DOHH2 (cell line): ENCODE measurements around the gene GPATCH8.
A peak's percentile ranks its signal among the peaks of the same experiment; 100 is the strongest.

Source experiments
- H3F3A ChIP-seq: fragments of 200-600 bp; sonication (generic), shearing (Covaris generic); 2 replicates; pipeline ENCODE4 v1.6.0; 2016; ENCODE audit warnings: antibody characterized with exemption, mild to moderate bottlenecking; ENCODE audit not compliant: control insufficient read depth, insufficient read depth
- H3K27ac ChIP-seq: fragments of 200-600 bp; sonication (generic); 2 replicates; pipeline ENCODE4 v1.5.1; 2014; ENCODE audit warnings: low read depth, mild to moderate bottlenecking, low read length, moderate library complexity
- H3K27me3 ChIP-seq: fragments of 200-600 bp; sonication (generic); 2 replicates; pipeline ENCODE4 v1.6.1; 2014; ENCODE audit warnings: mild to moderate bottlenecking, low read length, mixed read lengths; ENCODE audit not compliant: control insufficient read depth
- H3K36me3 ChIP-seq: fragments of 200-600 bp; sonication (generic); 2 replicates; pipeline ENCODE4 v1.6.1; 2014; ENCODE audit warnings: mild to moderate bottlenecking, low read length, moderate library complexity, mixed read lengths; ENCODE audit not compliant: control insufficient read depth
- H3K4me1 ChIP-seq: fragments of 200-600 bp; sonication (generic); 2 replicates; pipeline ENCODE4 v1.6.1; 2014; ENCODE audit warnings: mild to moderate bottlenecking, low read length, mixed read lengths; ENCODE audit not compliant: control insufficient read depth
- H3K4me2 ChIP-seq: fragments of 200-600 bp; sonication (generic); 2 replicates; pipeline ENCODE4 v1.6.0; 2014; ENCODE audit warnings: mild to moderate bottlenecking, low read length, moderate library complexity
- H3K4me3 ChIP-seq: fragments of 200-600 bp; sonication (generic); 2 replicates; pipeline ENCODE4 v1.5.1; 2014; ENCODE audit warnings: mild to moderate bottlenecking, low read length, mixed read lengths
- H3K79me2 ChIP-seq: fragments of 200-600 bp; sonication (generic); 2 replicates; pipeline ENCODE4 v1.6.1; 2014; ENCODE audit warnings: mild to moderate bottlenecking, low read length, mixed read lengths; ENCODE audit not compliant: control insufficient read depth
- H3K9me2 ChIP-seq: fragments of 200-600 bp; sonication (generic); replicated peaks from 2 replicates; pipeline ENCODE4 v1.6.1; 2014; ENCODE audit warnings: mild to moderate bottlenecking, low read length, mixed read lengths; ENCODE audit not compliant: control insufficient read depth
- H3K9me3 ChIP-seq: fragments of 200-600 bp; sonication (generic); 2 replicates; pipeline ENCODE4 v1.6.1; 2014; ENCODE audit warnings: antibody characterized with exemption, low read length, mixed read lengths; ENCODE audit not compliant: control insufficient read depth, insufficient read depth
- H4K20me1 ChIP-seq: fragments of 200-600 bp; sonication (generic); 2 replicates; pipeline ENCODE4 v1.6.0; 2014; ENCODE audit warnings: low read depth, mild to moderate bottlenecking, antibody characterized with exemption, low read length, moderate library complexity; ENCODE audit not compliant: control insufficient read depth, insufficient read depth
- CTCF ChIP-seq: fragments of 200-600 bp; sonication (generic); IDR thresholded peaks from one replicate; pipeline ENCODE4 v1.5.1; 2014; ENCODE audit warnings: antibody characterized with exemption, mild to moderate bottlenecking, low read depth, low read length; ENCODE audit not compliant: poor library complexity, severe bottlenecking
- EZH2phosphoT487 ChIP-seq: fragments of 200-600 bp; sonication (generic); IDR thresholded peaks from 2 replicates; pipeline ENCODE4 v1.6.1; 2017; ENCODE audit warnings: borderline replicate concordance, mild to moderate bottlenecking, antibody characterized with exemption, low read length, moderate library complexity, mixed read lengths

GPATCH8 gene

GRCh38 chr17:44378171-44378705 is 125.0 kb downstream of the GPATCH8 start:
- no peak for TF ChIP-seq CTCF
- TF ChIP-seq EZH2phosphoT487 = no peak
- Histone ChIP-seq H3K4me3 (no peak overlapping the region), H3K27me3 (peaks cover 3% of the 10 kb centered on the region; the same call in 1 of the 2 replicates), H3K9me2 (no peaks in the 10 kb centered on the region), H3K4me1 (no peaks in the 10 kb centered on the region), H3K36me3 (no peaks in the 10 kb centered on the region), H3K79me2 (no peaks in the 10 kb centered on the region), H3K27ac (no peak overlapping the region), H3K9me3 (no peaks in the 10 kb centered on the region), H4K20me1 (no peaks in the 10 kb centered on the region), H3K4me2 (no peak overlapping the region), H3F3A (no peaks in the 10 kb centered on the region)

- H3K36me3 ChIP-seq = no peaks in the 10 kb centered on the region
- H3K27me3 ChIP-seq = peaks cover 3% of the 10 kb centered on the region; the same call in 1 of the 2 replicates
- H3K27ac ChIP-seq = no peak overlapping the region
- H3K4me2 ChIP-seq = no peak overlapping the region
- H3K9me2 ChIP-seq = no peaks in the 10 kb centered on the region
- no peaks in the 10 kb centered on the region for H3K4me1 ChIP-seq
- H3K9me3 ChIP-seq = no peaks in the 10 kb centered on the region
- H3K4me3 ChIP-seq = no peak overlapping the region
- H3F3A ChIP-seq = no peaks in the 10 kb centered on the region
- no peaks in the 10 kb centered on the region for H3K79me2 ChIP-seq
- no peak for TF ChIP-seq EZH2phosphoT487
- TF ChIP-seq CTCF = no peak
- no peaks in the 10 kb centered on the region for H4K20me1 ChIP-seq
These were observed 126.4 kb downstream of the GPATCH8 start for GRCh38 chr17:44376779-44377178.

- Histone ChIP-seq H3K79me2 (no peaks in the 10 kb centered on the region), H3K36me3 (no peaks in the 10 kb centered on the region), H4K20me1 (no peaks in the 10 kb centered on the region), H3K4me3 (no peak overlapping the region), H3K27ac (no peak overlapping the region), H3K4me2 (no peak overlapping the region), H3K9me2 (no peaks in the 10 kb centered on the region), H3K27me3 (peaks cover 3% of the 10 kb centered on the region; the same call in 1 of the 2 replicates), H3F3A (no peaks in the 10 kb centered on the region), H3K9me3 (no peaks in the 10 kb centered on the region), H3K4me1 (no peaks in the 10 kb centered on the region)
- TF ChIP-seq EZH2phosphoT487 (no peak), CTCF (peak; percentile 89)
These were observed 127.1 kb downstream of the GPATCH8 start for GRCh38 chr17:44376124-44376523.
